Calu3 (cell line): Measurements from ENCODE around the gene NRG4. TPM values are rescaled to one million over a fixed set of nuclear protein-coding genes. Genes with fewer than 3 reads are reported as not detected.
"Not testable (repeated sequence)": the region's sequence is repeated elsewhere in the genome, so short reads cannot be mapped to it uniquely, and the experiment has no call there.

Source experiments
- BruUV-seq: library from RNA; stranded (reverse); fragments of 400-500 nt; replicated peaks from 2 replicates; lab custom pipeline; 2021; lab: Mats Ljungman, UMichigan
- CTCF ChIA-PET: fragments of 300-600 bp; sonication (Branson Sonifier 250); formaldehyde crosslinking; loops from one replicate; lab custom pipeline; 2022; ENCODE audit warnings: antibody characterized with exemption; lab: Charles Lee
- DNase-seq: peaks from one replicate; pipeline ENCODE4 v3.0.0; 2022
- H3K27ac Mint-ChIP-seq: one replicate; pipeline ENCODE4 v1.8.0; 2022; ENCODE audit warnings: mixed read lengths; ENCODE audit not compliant: unreplicated experiment
- H3K27me3 Mint-ChIP-seq: one replicate; pipeline ENCODE4 v1.8.0; 2022; ENCODE audit warnings: mixed read lengths; ENCODE audit not compliant: unreplicated experiment
- H3K36me3 Mint-ChIP-seq: one replicate; pipeline ENCODE4 v1.8.0; 2022; ENCODE audit warnings: mild to moderate bottlenecking, moderate library complexity, mixed read lengths; ENCODE audit not compliant: insufficient read depth, unreplicated experiment
- H3K4me1 Mint-ChIP-seq: one replicate; pipeline ENCODE4 v1.8.0; 2022; ENCODE audit warnings: mild to moderate bottlenecking, low read depth, mixed read lengths; ENCODE audit not compliant: unreplicated experiment
- H3K4me3 Mint-ChIP-seq: one replicate; pipeline ENCODE4 v1.8.0; 2022; ENCODE audit warnings: mild to moderate bottlenecking, low read depth, moderate library complexity, mixed read lengths; ENCODE audit not compliant: unreplicated experiment
- H3K9me3 Mint-ChIP-seq: one replicate; pipeline ENCODE4 v1.8.0; 2022; ENCODE audit warnings: low read depth, mixed read lengths; ENCODE audit not compliant: unreplicated experiment
- intact Hi-C: fragments of 100-400 bp; cut with micrococcal nuclease; formaldehyde crosslinking; loops from one replicate; pipeline ENCODE4 v1.10.0; 2022; ENCODE audit not compliant: unreplicated experiment
- total RNA-seq: library from RNA; stranded (reverse); gene quantifications from 2 replicates; pipeline ENCODE4 v1.2.3, GENCODE V29; 2022
- TF ChIP-seq, protein P1 (sequence below): fragments of 200-600 bp; IDR thresholded peaks from one replicate; pipeline ENCODE4 v1.8.0; 2022; ENCODE audit warnings: antibody characterized with exemption; ENCODE audit not compliant: unreplicated experiment

NRG4 gene
- total RNA-seq, 1 experiment from 2014 or later: 0.09 TPM

DNA sequence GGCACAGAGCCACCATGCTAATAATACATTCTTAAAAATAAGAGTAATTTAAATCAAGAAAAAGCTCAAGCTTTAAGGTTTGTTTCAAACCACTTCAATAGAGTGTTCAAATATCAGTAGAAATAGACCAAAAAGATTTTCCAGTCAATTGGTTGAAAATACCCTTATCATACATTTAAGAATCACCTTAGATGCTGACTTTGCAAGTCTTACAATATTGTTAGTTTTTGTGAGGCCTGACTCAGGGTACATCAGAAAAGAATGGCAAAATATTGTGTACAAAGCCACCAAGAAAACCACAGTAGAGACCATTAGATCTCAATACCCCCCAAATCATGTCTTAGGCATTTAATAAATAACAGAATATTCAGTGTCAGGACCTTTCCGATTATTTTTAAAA, 19.8 kb upstream of the NRG4 start:
- CTCF ChIA-PET: no interaction called here
- intact Hi-C loops: no loop called here
- no peak overlapping the region for H3K27ac Mint-ChIP-seq
- no peak overlapping the region for H3K4me3 Mint-ChIP-seq
- no peak for DNase-seq
- TF ChIP-seq, protein P1, sequence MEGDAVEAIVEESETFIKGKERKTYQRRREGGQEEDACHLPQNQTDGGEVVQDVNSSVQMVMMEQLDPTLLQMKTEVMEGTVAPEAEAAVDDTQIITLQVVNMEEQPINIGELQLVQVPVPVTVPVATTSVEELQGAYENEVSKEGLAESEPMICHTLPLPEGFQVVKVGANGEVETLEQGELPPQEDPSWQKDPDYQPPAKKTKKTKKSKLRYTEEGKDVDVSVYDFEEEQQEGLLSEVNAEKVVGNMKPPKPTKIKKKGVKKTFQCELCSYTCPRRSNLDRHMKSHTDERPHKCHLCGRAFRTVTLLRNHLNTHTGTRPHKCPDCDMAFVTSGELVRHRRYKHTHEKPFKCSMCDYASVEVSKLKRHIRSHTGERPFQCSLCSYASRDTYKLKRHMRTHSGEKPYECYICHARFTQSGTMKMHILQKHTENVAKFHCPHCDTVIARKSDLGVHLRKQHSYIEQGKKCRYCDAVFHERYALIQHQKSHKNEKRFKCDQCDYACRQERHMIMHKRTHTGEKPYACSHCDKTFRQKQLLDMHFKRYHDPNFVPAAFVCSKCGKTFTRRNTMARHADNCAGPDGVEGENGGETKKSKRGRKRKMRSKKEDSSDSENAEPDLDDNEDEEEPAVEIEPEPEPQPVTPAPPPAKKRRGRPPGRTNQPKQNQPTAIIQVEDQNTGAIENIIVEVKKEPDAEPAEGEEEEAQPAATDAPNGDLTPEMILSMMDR: no peak
- BruUV-seq: no TSS peak
- H3K4me1 Mint-ChIP-seq: no peaks in the 10 kb centered on the region
- H3K36me3 Mint-ChIP-seq: no peaks in the 10 kb centered on the region
- H3K9me3 Mint-ChIP-seq: no peaks in the 10 kb centered on the region
- H3K27me3 Mint-ChIP-seq: peaks cover 52% of the 10 kb centered on the region

DNA sequence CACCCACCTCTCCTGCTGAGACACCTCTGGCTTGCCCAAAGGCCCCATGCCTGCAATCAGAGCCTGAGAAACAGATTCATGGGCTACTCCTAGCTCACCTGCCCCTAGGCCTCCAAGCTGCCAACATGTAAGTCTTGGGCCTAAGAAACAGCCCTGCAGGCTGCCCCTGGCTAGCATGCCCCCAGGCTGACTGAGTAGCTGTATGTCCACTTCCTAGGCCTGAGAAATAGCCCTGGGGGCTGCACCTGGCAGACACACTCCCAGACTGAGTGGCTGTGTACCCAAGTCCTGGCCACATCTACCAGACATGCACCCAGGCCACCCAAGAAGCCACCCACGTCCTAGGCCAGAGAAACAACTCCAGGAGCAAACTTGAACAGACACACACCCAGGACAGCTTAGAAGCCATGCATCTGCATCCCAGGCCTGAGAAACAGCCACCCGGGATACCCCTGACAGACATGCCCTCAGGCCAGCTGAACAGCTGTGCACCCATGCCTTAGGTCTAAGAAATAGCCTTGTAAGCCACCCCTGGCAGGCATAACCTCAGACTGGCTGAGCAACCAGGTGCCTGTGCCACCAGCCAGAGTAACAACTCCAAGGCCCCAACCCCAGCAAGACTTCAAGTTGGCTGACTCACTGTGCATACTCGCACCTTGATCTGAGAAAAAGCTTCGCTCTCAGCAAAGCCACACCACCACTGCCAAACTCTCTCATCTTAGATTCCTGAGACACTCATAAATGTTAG, 12.0 kb upstream of the NRG4 start:
- no peaks in the 10 kb centered on the region for H3K36me3 Mint-ChIP-seq
- BruUV-seq: no TSS peak
- H3K27ac Mint-ChIP-seq: no peak overlapping the region
- H3K4me1 Mint-ChIP-seq: no peaks in the 10 kb centered on the region
- H3K9me3 Mint-ChIP-seq: peaks cover 9% of the 10 kb centered on the region
- TF ChIP-seq, protein P1: no peak
- CTCF ChIA-PET: no interaction called here
- peaks cover 1% of the 10 kb centered on the region for H3K27me3 Mint-ChIP-seq
- intact Hi-C loops: no loop called here
- no peak for DNase-seq
- H3K4me3 Mint-ChIP-seq: no peak overlapping the region

DNA sequence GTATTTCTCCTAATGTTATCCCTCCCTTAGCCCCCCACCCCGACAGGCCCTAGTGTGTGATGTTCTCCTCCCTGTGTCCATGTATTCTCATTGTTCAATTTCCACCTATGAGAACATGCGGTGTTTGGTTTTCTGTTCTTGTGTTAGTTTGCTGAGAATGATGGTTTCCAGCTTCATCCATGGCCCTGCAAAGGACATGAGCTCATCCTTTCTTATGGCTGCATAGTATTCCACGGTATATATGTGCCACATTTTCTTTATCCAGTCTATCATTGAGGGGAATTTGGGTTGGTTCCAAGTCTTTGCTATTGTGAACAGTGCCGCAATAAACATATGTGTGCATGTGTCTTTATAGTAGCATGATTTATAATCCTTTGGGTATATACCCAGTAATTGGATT, 1.2 kb upstream of the NRG4 start:
- BruUV-seq, H3K9me3 Mint-ChIP-seq, H3K4me3 Mint-ChIP-seq, DNase-seq, H3K4me1 Mint-ChIP-seq, CTCF ChIA-PET, intact Hi-C loops, H3K36me3 Mint-ChIP-seq, H3K27ac Mint-ChIP-seq: not testable (repeated sequence)
- peaks cover 40% of the 10 kb centered on the region for H3K27me3 Mint-ChIP-seq

DNA sequence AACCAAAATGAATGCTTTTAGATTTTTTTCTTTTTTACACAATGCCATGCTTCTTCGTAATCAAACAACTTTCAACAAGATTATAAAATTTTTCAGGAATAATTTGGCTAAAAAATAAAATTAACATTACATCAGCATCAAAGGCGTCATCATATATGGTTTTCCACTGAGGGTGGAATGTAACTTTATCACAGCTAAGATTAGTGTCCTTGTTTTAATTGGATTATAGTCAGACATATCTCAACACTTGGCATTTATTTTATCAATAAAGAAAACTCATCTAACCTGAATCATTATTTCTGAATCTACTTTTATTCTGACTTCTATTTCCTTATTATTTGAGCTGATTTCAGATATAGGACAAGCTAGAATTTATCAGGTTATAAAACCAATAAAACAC, 1.6 kb downstream of the NRG4 start:
- no peak overlapping the region for H3K27ac Mint-ChIP-seq
- CTCF ChIA-PET: no interaction called here
- intact Hi-C loops: no loop called here
- TF ChIP-seq, protein P1: no peak
- DNase-seq: no peak
- H3K36me3 Mint-ChIP-seq: peaks cover 5% of the 10 kb centered on the region
- H3K27me3 Mint-ChIP-seq: peaks cover 12% of the 10 kb centered on the region
- no TSS peak for BruUV-seq
- H3K9me3 Mint-ChIP-seq: no peaks in the 10 kb centered on the region
- H3K4me3 Mint-ChIP-seq: no peak overlapping the region
- peaks cover 9% of the 10 kb centered on the region for H3K4me1 Mint-ChIP-seq

DNA sequence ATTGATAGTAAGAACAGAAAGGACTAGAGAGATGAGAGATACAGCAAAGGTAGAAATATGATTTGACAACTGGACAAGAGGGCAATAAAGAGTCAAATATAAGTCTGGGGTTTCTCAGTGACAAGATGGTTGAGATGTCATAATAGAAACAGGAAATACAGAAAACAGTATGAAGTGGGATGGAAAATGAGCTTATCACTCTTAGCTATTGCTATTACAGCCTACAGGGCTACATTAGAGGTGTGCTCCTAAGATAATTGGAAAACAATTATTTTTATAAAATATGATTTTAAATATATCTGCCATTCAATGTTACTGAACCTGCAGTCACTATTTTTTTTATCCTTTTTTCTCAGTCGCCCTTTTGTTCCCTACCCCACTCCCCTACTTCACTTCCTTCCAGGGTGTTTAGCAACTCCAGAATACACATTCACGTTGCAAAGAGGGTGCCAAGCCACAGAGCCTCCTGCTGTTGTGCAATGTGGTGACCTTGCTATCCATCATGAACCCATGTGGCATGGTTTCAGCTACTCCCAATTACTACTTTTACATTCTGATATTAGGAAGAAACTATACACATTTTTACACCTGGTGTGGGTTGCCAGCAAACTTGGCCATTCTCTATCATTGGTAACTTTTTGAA, 6.0 kb downstream of the NRG4 start:
- H3K27ac Mint-ChIP-seq: no peak overlapping the region
- no peaks in the 10 kb centered on the region for H3K4me1 Mint-ChIP-seq
- no peaks in the 10 kb centered on the region for H3K27me3 Mint-ChIP-seq
- BruUV-seq: no TSS peak
- TF ChIP-seq, protein P1: no peak
- no peak for DNase-seq
- CTCF ChIA-PET: no interaction called here
- H3K36me3 Mint-ChIP-seq: no peaks in the 10 kb centered on the region
- H3K4me3 Mint-ChIP-seq: no peak overlapping the region
- intact Hi-C loops: no loop called here
- peaks cover 2% of the 10 kb centered on the region for H3K9me3 Mint-ChIP-seq
